Body of pancreas (tissue), 4 donors: ENCODE data around the gene SGMS1. TPM values are rescaled to one million over a fixed set of nuclear protein-coding genes. Genes with fewer than 3 reads are reported as not detected.
"Not testable (repeated sequence)": the region's sequence is repeated elsewhere in the genome, so short reads cannot be mapped to it uniquely, and the experiment has no call there.

Source experiments
- ATAC-seq: fragments of 150-250 bp; one replicate; pipeline ENCODE4 v1.9.1; 2016
- DNase-seq, 4 donors: peaks; one replicate each; pipeline ENCODE4 v3.0.0-alpha.2; 2019
- H3K27ac ChIP-seq, 4 donors: fragments of 200-600 bp; sonication (generic); 1 replicate in 3 of 4; 2 replicates in 1 of 4; pipeline versions ENCODE4 v1.5.1 to v1.6.1; 2016 to 2019; ENCODE audit warnings: mild to moderate bottlenecking in 1 of 4, mixed read lengths in 1 of 4, moderate library complexity in 1 of 4
- H3K27me3 ChIP-seq, 2 donors: fragments of 200-600 bp; sonication (generic); one replicate each; pipeline ENCODE4 v1.6.0; 2016; ENCODE audit warnings: mild to moderate bottlenecking in 1 of 2
- H3K36me3 ChIP-seq, 2 donors: fragments of 200-600 bp; sonication (generic); replicated peaks in 1 of 2; 2 replicates each; pipeline ENCODE4 v1.5.1; 2016; ENCODE audit warnings: low read depth in 2 of 2; ENCODE audit not compliant: insufficient read depth in 1 of 2
- H3K4me1 ChIP-seq: fragments of 200-600 bp; sonication (generic); one replicate; pipeline ENCODE4 v1.6.0; 2016
- H3K4me3 ChIP-seq, 2 donors: fragments of 200-600 bp; sonication (generic); 1 replicate in 1 of 2; 2 replicates in 1 of 2; pipeline ENCODE4 v1.5.1; 2016 to 2019
- H3K9me3 ChIP-seq, 3 donors: fragments of 200-600 bp; sonication (generic); 1 replicate in 2 of 3; 2 replicates in 1 of 3; pipeline ENCODE4 v1.5.1; 2016
- POLR2A ChIP-seq, 3 donors: fragments of 450-650 bp; IDR thresholded peaks; one replicate each; pipeline ENCODE4 v1.6.1; 2016; ENCODE audit warnings: antibody characterized with exemption in 3 of 3, mild to moderate bottlenecking in 2 of 3
- WGBS, 2 donors: methylation state at CpG; one replicate each; pipeline ENCODE4 v1.1.5; 2017; 5-methylcytosine and 5-hydroxymethylcytosine counted together
- intact Hi-C: fragments of 100-400 bp; cut with DNase I; formaldehyde crosslinking; loops from one replicate; pipeline ENCODE4 v1.15.1; 2023
- total RNA-seq, 2 donors: library from RNA; depleted of rRNA; stranded (reverse); fragments of >200 nt; gene quantifications; one replicate each; pipeline ENCODE4 v1.1.0, GENCODE V29; 2016
- TF ChIP-seq, protein P1 (sequence below), 7 experiments: fragments of 450-650 bp in 4 of 7; fragments of 200-600 bp in 3 of 7; sonication (generic) in 3 of 7; IDR thresholded peaks; one replicate each; pipeline ENCODE4 v1.5.1; 2016 to 2019; ENCODE audit warnings: antibody characterized with exemption in 7 of 7

SGMS1 gene
- total RNA-seq, 2 donors from 2014 or later = 46.2 to 68.9 TPM

DNA sequence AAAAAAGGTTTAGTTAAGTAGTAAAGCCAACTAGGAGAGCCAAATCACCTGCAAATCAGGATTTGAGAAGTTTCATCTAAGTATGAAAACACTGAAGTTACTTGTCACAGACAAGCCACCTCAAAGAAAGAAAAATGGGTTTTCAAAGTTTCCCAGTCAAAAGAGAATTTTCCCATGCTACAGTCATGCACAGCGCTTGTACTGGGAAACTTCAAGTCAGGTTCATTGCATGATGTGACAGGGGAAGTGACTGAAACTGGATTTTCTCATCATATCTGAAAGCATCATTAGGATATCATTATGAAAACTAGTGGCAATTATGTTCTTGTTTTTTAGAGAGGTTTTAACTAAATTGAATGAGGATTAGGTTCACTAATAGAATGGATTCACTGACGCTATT is 167.0 kb downstream of the SGMS1 start:
- no peaks in the 10 kb centered on the region for H3K27me3 ChIP-seq
- H3K36me3 ChIP-seq = no peaks in the 10 kb centered on the region
- H3K4me3 ChIP-seq = no peak overlapping the region
- 84 to 89% methylated on average over 2 of the region's 2 CpGs for WGBS, 2 donors
- no peaks in the 10 kb centered on the region for H3K9me3 ChIP-seq
- TF ChIP-seq, protein P1, sequence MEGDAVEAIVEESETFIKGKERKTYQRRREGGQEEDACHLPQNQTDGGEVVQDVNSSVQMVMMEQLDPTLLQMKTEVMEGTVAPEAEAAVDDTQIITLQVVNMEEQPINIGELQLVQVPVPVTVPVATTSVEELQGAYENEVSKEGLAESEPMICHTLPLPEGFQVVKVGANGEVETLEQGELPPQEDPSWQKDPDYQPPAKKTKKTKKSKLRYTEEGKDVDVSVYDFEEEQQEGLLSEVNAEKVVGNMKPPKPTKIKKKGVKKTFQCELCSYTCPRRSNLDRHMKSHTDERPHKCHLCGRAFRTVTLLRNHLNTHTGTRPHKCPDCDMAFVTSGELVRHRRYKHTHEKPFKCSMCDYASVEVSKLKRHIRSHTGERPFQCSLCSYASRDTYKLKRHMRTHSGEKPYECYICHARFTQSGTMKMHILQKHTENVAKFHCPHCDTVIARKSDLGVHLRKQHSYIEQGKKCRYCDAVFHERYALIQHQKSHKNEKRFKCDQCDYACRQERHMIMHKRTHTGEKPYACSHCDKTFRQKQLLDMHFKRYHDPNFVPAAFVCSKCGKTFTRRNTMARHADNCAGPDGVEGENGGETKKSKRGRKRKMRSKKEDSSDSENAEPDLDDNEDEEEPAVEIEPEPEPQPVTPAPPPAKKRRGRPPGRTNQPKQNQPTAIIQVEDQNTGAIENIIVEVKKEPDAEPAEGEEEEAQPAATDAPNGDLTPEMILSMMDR (IDR thresholded peaks at IDR 0.05) = no peak
- no peak for TF ChIP-seq POLR2A (IDR thresholded peaks at IDR 0.05)
- DNase-seq (no peak), ATAC-seq (no peak)
- intact Hi-C loops = no loop called here
- H3K4me1 ChIP-seq = peaks cover 13% of the 10 kb centered on the region
- H3K27ac ChIP-seq = no peak overlapping the region

DNA sequence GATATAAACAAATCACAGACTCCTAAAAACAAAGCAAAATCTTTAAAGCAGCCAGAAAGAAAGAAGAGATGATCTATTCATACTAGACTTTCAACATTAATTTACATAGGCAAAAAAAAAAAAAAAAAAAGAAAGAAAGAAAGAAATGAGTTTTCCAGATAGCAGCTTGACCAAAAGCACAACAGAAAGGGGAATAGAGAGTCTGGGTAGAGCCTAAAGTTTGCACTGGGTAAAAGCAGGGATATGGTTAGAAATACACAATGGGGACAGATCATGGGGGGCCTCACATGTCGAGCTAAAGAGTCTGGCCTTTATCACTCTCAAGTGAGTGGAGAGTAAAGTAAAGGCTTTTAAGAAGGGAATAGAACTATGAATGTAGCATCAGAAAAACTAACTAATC is 169.8 kb downstream of the SGMS1 start:
- no peak for ATAC-seq
- Histone ChIP-seq H3K27ac (no peak overlapping the region), H3K27me3 (no peaks in the 10 kb centered on the region), H3K4me3 (no peak overlapping the region), H3K4me1 (no peaks in the 10 kb centered on the region), H3K9me3 (no peaks in the 10 kb centered on the region), H3K36me3 (no peaks in the 10 kb centered on the region)
- WGBS, 2 donors = 79 to 95% methylated on average over 1 of the region's 1 CpG
- intact Hi-C loops = no loop called here
- no peak for TF ChIP-seq POLR2A (IDR thresholded peaks at IDR 0.05)
- TF ChIP-seq, protein P1 (IDR thresholded peaks at IDR 0.05) = no peak
- no peak for DNase-seq

DNA sequence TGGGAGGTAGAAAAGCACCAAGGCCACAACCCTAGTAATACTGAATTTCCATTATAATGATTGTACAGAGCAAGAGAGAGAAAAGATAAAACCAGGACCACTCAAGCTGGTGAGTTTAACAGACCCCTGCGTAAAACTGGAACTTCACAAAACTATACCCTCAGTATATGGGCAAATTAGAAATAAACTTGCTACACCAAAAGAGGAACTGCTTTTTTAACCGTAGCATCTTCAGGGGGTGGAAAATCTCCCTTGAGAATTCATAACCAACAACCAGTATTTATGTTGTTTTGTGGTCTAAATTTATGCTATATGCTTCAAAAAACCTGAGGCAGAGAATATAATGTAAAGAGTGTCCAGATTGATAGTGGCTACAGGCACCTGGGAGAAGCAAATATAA is 171.2 kb downstream of the SGMS1 start:
- no peak overlapping the region for H3K4me3 ChIP-seq
- ATAC-seq = no peak
- WGBS, 2 donors = 77 to 82% methylated on average over 2 of the region's 2 CpGs
- no peaks in the 10 kb centered on the region for H3K4me1 ChIP-seq
- no peaks in the 10 kb centered on the region for H3K36me3 ChIP-seq
- DNase-seq = no peak
- intact Hi-C loops = no loop called here
- no peaks in the 10 kb centered on the region for H3K27me3 ChIP-seq
- no peak overlapping the region for H3K27ac ChIP-seq
- no peak for TF ChIP-seq POLR2A (IDR thresholded peaks at IDR 0.05)
- TF ChIP-seq, protein P1 (IDR thresholded peaks at IDR 0.05) = no peak
- H3K9me3 ChIP-seq = no peaks in the 10 kb centered on the region

DNA sequence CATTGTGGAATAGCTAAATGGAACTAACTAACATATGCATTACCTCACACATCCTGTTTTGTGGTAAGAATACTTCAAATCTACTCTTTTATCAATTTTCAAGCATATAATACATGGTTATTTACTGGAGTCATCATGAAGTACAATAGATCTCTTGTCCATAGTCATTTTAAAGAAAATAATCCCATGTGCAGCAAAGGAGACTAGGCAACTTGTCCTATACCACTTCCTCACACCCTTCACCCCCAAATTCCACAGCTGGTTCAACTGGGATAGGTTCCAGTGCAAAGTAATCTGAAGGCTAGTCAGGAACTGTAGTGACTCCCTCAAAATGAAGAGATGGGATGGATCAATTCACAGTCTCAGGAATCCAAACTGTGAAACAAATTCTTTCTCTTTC is 176.1 kb downstream of the SGMS1 start:
- Histone ChIP-seq H3K4me1 (no peaks in the 10 kb centered on the region), H3K36me3 (no peaks in the 10 kb centered on the region), H3K27me3 (no peaks in the 10 kb centered on the region), H3K4me3 (no peak overlapping the region), H3K9me3 (no peaks in the 10 kb centered on the region), H3K27ac (no peak overlapping the region)
- intact Hi-C loops = no loop called here
- no peak for DNase-seq
- ATAC-seq = no peak
- no peak for TF ChIP-seq POLR2A (IDR thresholded peaks at IDR 0.05)
- TF ChIP-seq, protein P1 (IDR thresholded peaks at IDR 0.05) = no peak

DNA sequence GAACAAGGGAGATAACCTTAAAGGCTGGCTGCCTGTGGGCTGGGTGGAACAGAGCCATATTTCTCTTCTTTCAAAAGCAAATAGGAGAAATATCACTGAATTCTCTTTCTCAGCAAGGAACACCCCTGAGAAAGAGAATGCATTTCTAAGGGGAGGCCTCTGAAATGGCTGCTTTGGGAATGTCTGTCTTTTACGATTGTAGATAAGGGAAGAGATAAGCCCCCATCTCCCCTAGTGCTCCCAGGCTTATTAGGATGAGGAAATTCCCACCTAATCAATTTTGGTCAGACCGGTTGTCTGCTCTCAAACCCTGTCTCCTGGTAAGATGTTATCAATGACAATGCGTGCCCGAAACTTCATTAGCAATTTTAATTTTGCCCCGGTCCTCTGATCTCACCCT is 178.0 kb downstream of the SGMS1 start:
- ATAC-seq, H3K4me1 ChIP-seq, H3K36me3 ChIP-seq, intact Hi-C loops, H3K27me3 ChIP-seq, H3K9me3 ChIP-seq, DNase-seq, H3K27ac ChIP-seq, H3K4me3 ChIP-seq: not testable (repeated sequence)
- WGBS, 2 donors = 79 to 95% methylated on average over 5 of the region's 5 CpGs
